AML-193 (cell line): ENCODE results near the gene MEIS2.

Experiments used
- DNase-seq, 2 experiments: peaks; one replicate each; lab custom pipeline; 2025; lab: John Stamatoyannopoulos, UW

MEIS2 gene

GRCh38 chr15:36960947-36961227, 139.5 kb downstream of the MEIS2 start:
- no peak for DNase-seq

- no peak for DNase-seq
Measured at GRCh38 chr15:36960179-36960946, 140.0 kb downstream of the MEIS2 start.

- DNase-seq, result no peak
Measured at GRCh38 chr15:36959746-36960145, 140.6 kb downstream of the MEIS2 start.

GRCh38 chr15:36958606-36959005, 141.7 kb downstream of the MEIS2 start:
- DNase-seq, result no peak

- DNase-seq, result no peak
Measured at GRCh38 chr15:36954486-36954885, 145.9 kb downstream of the MEIS2 start.

- DNase-seq, result no peak
Measured at GRCh38 chr15:36953346-36953745, 147.0 kb downstream of the MEIS2 start.

GRCh38 chr15:36951731-36952247, 148.6 kb downstream of the MEIS2 start:
- no peak for DNase-seq

GRCh38 chr15:36950371-36950770, 150.0 kb downstream of the MEIS2 start:
- DNase-seq, result no peak

- no peak for DNase-seq
Measured at GRCh38 chr15:36948982-36949381, 151.4 kb downstream of the MEIS2 start.

- DNase-seq, result no peak
Measured at GRCh38 chr15:36947035-36947719, 153.2 kb downstream of the MEIS2 start.

GRCh38 chr15:36944442-36944841, 155.9 kb downstream of the MEIS2 start:
- DNase-seq, result no peak

- DNase-seq, result no peak
Measured at GRCh38 chr15:36943508-36944361, 156.6 kb downstream of the MEIS2 start.

GRCh38 chr15:36942248-36942827, 158.0 kb downstream of the MEIS2 start:
- DNase-seq, result no peak

- DNase-seq, result no peak
Measured at GRCh38 chr15:36941798-36942197, 158.6 kb downstream of the MEIS2 start.

GRCh38 chr15:36940636-36941260, 159.6 kb downstream of the MEIS2 start:
- no peak for DNase-seq

- DNase-seq, result no peak
Measured at GRCh38 chr15:36940219-36940618, 160.1 kb downstream of the MEIS2 start.

GRCh38 chr15:36938764-36939163, 161.6 kb downstream of the MEIS2 start:
- no peak for DNase-seq

GRCh38 chr15:36938131-36938530, 162.2 kb downstream of the MEIS2 start:
- no peak for DNase-seq

- DNase-seq, result no peak
Measured at GRCh38 chr15:36936613-36937012, 163.7 kb downstream of the MEIS2 start.

GRCh38 chr15:36933255-36933990, 166.9 kb downstream of the MEIS2 start:
- no peak for DNase-seq

GRCh38 chr15:36932070-36932469, 168.3 kb downstream of the MEIS2 start:
- no peak for DNase-seq
